Liver (tissue), 9 donors: ENCODE measurements around the gene MTHFSD. TPM values are rescaled to one million over a fixed set of nuclear protein-coding genes. Genes with fewer than 3 reads are reported as not detected.

Experiments
- DNase-seq: peaks from one replicate; pipeline ENCODE4 v3.0.0-alpha.2; 2017; ENCODE audit warnings: low spot score
- H3K27ac ChIP-seq, 2 donors: one replicate each; pipeline ENCODE4 v1.7.0; 2013; ENCODE audit warnings: inconsistent platforms in 2 of 2, low read length in 2 of 2, control low read depth in 1 of 2, low read depth in 1 of 2, mild to moderate bottlenecking in 1 of 2
- H3K27me3 ChIP-seq, 4 donors: one replicate each; pipeline versions ENCODE4 v1.6.1 to v1.7.0; 2013; ENCODE audit warnings: low read length in 3 of 4, inconsistent platforms in 1 of 4, mild to moderate bottlenecking in 1 of 4, moderate library complexity in 1 of 4; ENCODE audit not compliant: control insufficient read depth in 4 of 4, insufficient read depth in 4 of 4
- H3K36me3 ChIP-seq, 4 donors: one replicate each; pipeline versions ENCODE4 v1.6.1 to v1.7.0; 2013; ENCODE audit warnings: low read length in 3 of 4, mild to moderate bottlenecking in 3 of 4, low read depth in 1 of 4, moderate library complexity in 1 of 4; ENCODE audit not compliant: control insufficient read depth in 4 of 4, insufficient read depth in 3 of 4
- H3K4me1 ChIP-seq, 4 donors: one replicate each; pipeline versions ENCODE4 v1.6.1 to v1.7.0; 2013; ENCODE audit warnings: low read length in 3 of 4, mild to moderate bottlenecking in 3 of 4, moderate library complexity in 1 of 4; ENCODE audit not compliant: control insufficient read depth in 4 of 4, insufficient read depth in 4 of 4
- H3K4me3 ChIP-seq, 3 donors: one replicate each; pipeline versions ENCODE4 v1.6.1 to v1.7.0; 2013; ENCODE audit warnings: low read length in 3 of 3, control low read depth in 1 of 3, low read depth in 1 of 3, mild to moderate bottlenecking in 1 of 3
- H3K9ac ChIP-seq, 2 donors: one replicate each; pipeline ENCODE4 v1.7.0; 2013; ENCODE audit warnings: low read length in 2 of 2, mild to moderate bottlenecking in 2 of 2, moderate library complexity in 2 of 2, control low read depth in 1 of 2, low read depth in 1 of 2
- H3K9me3 ChIP-seq, 4 donors: one replicate each; pipeline versions ENCODE4 v1.6.1 to v1.7.0; 2013; ENCODE audit warnings: low read length in 3 of 4; ENCODE audit not compliant: control insufficient read depth in 4 of 4
- CTCF ChIP-seq: fragments of 150-350 bp; IDR thresholded peaks from 2 replicates; pipeline ENCODE4 v1.5.1; 2017; ENCODE audit warnings: improper control_type of control experiment, low read depth, low read length; ENCODE audit not compliant: missing input control
- EGR1 ChIP-seq, 2 donors: IDR thresholded peaks; 2 replicates each; pipeline ENCODE4 v1.6.1; 2016 to 2018; ENCODE audit warnings: antibody characterized with exemption in 2 of 2, low read depth in 2 of 2
- FOXA1 ChIP-seq: IDR thresholded peaks from 2 replicates; pipeline ENCODE4 v1.6.1; 2016; ENCODE audit warnings: antibody characterized with exemption
- FOXA2 ChIP-seq: IDR thresholded peaks from 2 replicates; pipeline ENCODE4 v1.6.1; 2016; ENCODE audit warnings: antibody characterized with exemption
- GABPA ChIP-seq, 2 donors: IDR thresholded peaks in 1 of 2; conservative IDR thresholded peaks in 1 of 2; 2 replicates each; pipeline ENCODE4 v1.6.1; 2016; ENCODE audit warnings: antibody characterized with exemption in 2 of 2, mild to moderate bottlenecking in 1 of 2, moderate library complexity in 1 of 2
- HNF4A ChIP-seq, 2 donors: conservative IDR thresholded peaks; 2 replicates each; pipeline ENCODE4 v1.6.1; 2016; ENCODE audit warnings: antibody characterized with exemption in 2 of 2, mild to moderate bottlenecking in 2 of 2
- HNF4G ChIP-seq: IDR thresholded peaks from 2 replicates; pipeline ENCODE4 v1.6.1; 2016; ENCODE audit warnings: antibody characterized with exemption
- JUND ChIP-seq, 2 donors: IDR thresholded peaks; 2 replicates each; pipeline ENCODE4 v1.6.1; 2016; ENCODE audit warnings: antibody characterized with exemption in 2 of 2
- MAX ChIP-seq: IDR thresholded peaks from 2 replicates; pipeline ENCODE4 v1.6.1; 2016; ENCODE audit warnings: antibody characterized with exemption
- NR2F2 ChIP-seq: IDR thresholded peaks from 2 replicates; pipeline ENCODE4 v1.6.1; 2016; ENCODE audit warnings: antibody characterized with exemption
- RAD21 ChIP-seq, 2 donors: IDR thresholded peaks; 2 replicates each; pipeline ENCODE4 v1.6.1; 2016; ENCODE audit warnings: antibody characterized with exemption in 2 of 2, mild to moderate bottlenecking in 2 of 2
- REST ChIP-seq: IDR thresholded peaks from 2 replicates; pipeline ENCODE4 v1.6.1; 2016; ENCODE audit warnings: antibody characterized with exemption, mild to moderate bottlenecking
- RXRA ChIP-seq, 2 donors: IDR thresholded peaks; 2 replicates each; pipeline ENCODE4 v1.6.1; 2017 to 2018; ENCODE audit warnings: antibody characterized with exemption in 2 of 2, mild to moderate bottlenecking in 1 of 2
- SP1 ChIP-seq: IDR thresholded peaks from 2 replicates; pipeline ENCODE4 v1.6.1; 2018; ENCODE audit warnings: antibody characterized with exemption, mild to moderate bottlenecking
- TAF1 ChIP-seq: conservative IDR thresholded peaks from 2 replicates; pipeline ENCODE4 v1.6.1; 2016; ENCODE audit warnings: antibody characterized with exemption, mild to moderate bottlenecking
- YY1 ChIP-seq: IDR thresholded peaks from 2 replicates; pipeline ENCODE4 v1.6.1; 2016; ENCODE audit warnings: antibody characterized with exemption, mild to moderate bottlenecking
- ZBTB33 ChIP-seq: IDR thresholded peaks from 2 replicates; pipeline ENCODE4 v1.6.1; 2016; ENCODE audit warnings: antibody characterized with exemption
- WGBS: extraction: QIAGEN DNeasy Blood & Tissue Kit; methylation state at CpG from one replicate; pipeline ENCODE4 v1.1.7; 2013; 5-methylcytosine and 5-hydroxymethylcytosine counted together
- polyA plus RNA-seq, 2 donors: library from polyadenylated mRNA; stranded (reverse) in 1 of 2; unstranded in 1 of 2; fragments of 200-250 nt in 1 of 2; fragments of >200 nt in 1 of 2; fragmentation: Nextera tagmentation in 1 of 2; extraction: Ambion mirVana in 1 of 2; gene quantifications; one replicate each; pipeline versions ENCODE4 v1.2.1 to v1.2.3, GENCODE V29; 2013 to 2015
- total RNA-seq, 2 donors: library from RNA; depleted of rRNA; stranded (reverse); fragments of >200 nt; gene quantifications; one replicate each; pipeline ENCODE4 v1.2.3, GENCODE V29; 2014
- donor health status: healthy.
- donor health status: healthy.
- donor health status: healthy.
- donor health status: healthy.
- donor health status: healthy.

Gene MTHFSD
- total and polyA plus RNA-seq, 4 donors = 4.6 to 8.1 (median 6.5) TPM

GRCh38 chr16:86533767-86534351 lies 21.2 kb downstream of the MTHFSD start:
- Histone ChIP-seq H3K4me3 (no peak overlapping the region), H3K9ac (no peak overlapping the region), H3K9me3 (no peaks in the 10 kb centered on the region), H3K27me3 (no peaks in the 10 kb centered on the region), H3K4me1 (no peaks in the 10 kb centered on the region), H3K27ac (no peak overlapping the region), H3K36me3 (peaks cover 2 to 28% (median 16%) of the 10 kb centered on the region in 4 donors)
- TF ChIP-seq FOXA1 (no peak), TAF1 (no peak), HNF4G (no peak), CTCF (no peak), GABPA (IDR thresholded peaks at IDR 0.05 in 1 of 2, conservative IDR thresholded peaks at IDR 0.05 in 1 of 2) (no peak), HNF4A (conservative IDR thresholded peaks at IDR 0.05) (no peak), RAD21 (IDR thresholded peaks at IDR 0.05) (no peak), NR2F2 (no peak), JUND (IDR thresholded peaks at IDR 0.05) (no peak), FOXA2 (no peak), ZBTB33 (no peak), RXRA (IDR thresholded peaks at IDR 0.05) (no peak), REST (no peak), YY1 (no peak), EGR1 (IDR thresholded peaks at IDR 0.05; ENCODE audit: low read depth in 2 of 2) (no peak), SP1 (no peak)
- no peak for DNase-seq
- 92% methylated on average over 8 of the region's 8 CpGs for WGBS

GRCh38 chr16:86533076-86533475 lies 22.0 kb downstream of the MTHFSD start:
- Histone ChIP-seq H3K4me3 (no peak overlapping the region), H3K4me1 (no peaks in the 10 kb centered on the region), H3K27ac (no peak overlapping the region), H3K9ac (no peak overlapping the region), H3K36me3 (peaks cover 0 to 20% (median 11%) of the 10 kb centered on the region in 4 donors), H3K9me3 (no peaks in the 10 kb centered on the region), H3K27me3 (no peaks in the 10 kb centered on the region)
- no peak for DNase-seq
- WGBS = 97% methylated on average over 8 of the region's 8 CpGs
- no peak for TF ChIP-seq YY1
- TF ChIP-seq HNF4G = no peak
- no peak for TF ChIP-seq ZBTB33
- no peak for TF ChIP-seq RAD21 (IDR thresholded peaks at IDR 0.05)
- TF ChIP-seq CTCF = no peak
- TF ChIP-seq TAF1 = no peak
- no peak for TF ChIP-seq MAX
- no peak for TF ChIP-seq JUND (IDR thresholded peaks at IDR 0.05)
- no peak for TF ChIP-seq RXRA (IDR thresholded peaks at IDR 0.05)
- TF ChIP-seq EGR1 (IDR thresholded peaks at IDR 0.05; ENCODE audit: low read depth in 2 of 2) = no peak
- TF ChIP-seq FOXA1 = no peak
- no peak for TF ChIP-seq HNF4A (conservative IDR thresholded peaks at IDR 0.05)
